ENCODE measurements around the gene BLOC1S1. TPM values are rescaled to one million over a fixed set of nuclear protein-coding genes. Genes with fewer than 3 reads are reported as not detected.
"Not testable (repeated sequence)": the region's sequence is repeated elsewhere in the genome, so short reads cannot be mapped to it uniquely, and the experiment has no call there.

BLOC1S1 gene
- total RNA-seq, 1 experiment from 2014 or later: 83.4 TPM

- Histone ChIP-seq H3K36me3 (ENCODE audit: insufficient read depth, low read length) (peaks cover 64% of the 10 kb centered on the region), H3K79me2 (ENCODE audit: low read length) (peaks cover 20% of the 10 kb centered on the region)
- not testable (repeated sequence) for H2AFZ ChIP-seq (ENCODE audit: low read length); H3K27me3 ChIP-seq (ENCODE audit: low read length); H3K4me3 ChIP-seq (ENCODE audit: low read length); H3K9me2 ChIP-seq (replicated peaks; ENCODE audit: insufficient read depth, low read length); H3K4me2 ChIP-seq (ENCODE audit: low read depth, low read length, poor library complexity, severe bottlenecking); H3K9ac ChIP-seq (ENCODE audit: low read length); H4K20me1 ChIP-seq (ENCODE audit: insufficient read depth, low read depth, low read length); DNase-seq; H3K27ac ChIP-seq (ENCODE audit: low read length); H3K9me3 ChIP-seq (ENCODE audit: low read length); H3K4me1 ChIP-seq (ENCODE audit: low read length)
Measured at GRCh38 chr12:55758575-55758974, 42.7 kb downstream of the BLOC1S1 start.

- Histone ChIP-seq H3K27me3 (ENCODE audit: low read length) (no peaks in the 10 kb centered on the region), H3K9me2 (replicated peaks; ENCODE audit: insufficient read depth, low read length) (no peaks in the 10 kb centered on the region), H3K27ac (ENCODE audit: low read length) (no peak overlapping the region), H3K4me2 (ENCODE audit: low read depth, low read length, poor library complexity, severe bottlenecking) (no peak overlapping the region), H3K9me3 (ENCODE audit: low read length) (no peaks in the 10 kb centered on the region), H2AFZ (ENCODE audit: low read length) (no peak overlapping the region), H3K4me3 (ENCODE audit: low read length) (no peak overlapping the region), H3K36me3 (ENCODE audit: insufficient read depth, low read length) (peaks cover 51% of the 10 kb centered on the region), H4K20me1 (ENCODE audit: insufficient read depth, low read depth, low read length) (no peaks in the 10 kb centered on the region), H3K79me2 (ENCODE audit: low read length) (peaks cover 8% of the 10 kb centered on the region), H3K4me1 (ENCODE audit: low read length) (no peaks in the 10 kb centered on the region), H3K9ac (ENCODE audit: low read length) (no peak overlapping the region)
- DNase-seq: no peak
Measured at GRCh38 chr12:55760663-55761062, 44.8 kb downstream of the BLOC1S1 start.

- DNase-seq: no peak
- H3K79me2 ChIP-seq (ENCODE audit: low read length): peaks cover 8% of the 10 kb centered on the region; the same call in 1 of the 2 replicates
Measured at GRCh38 chr12:55762646-55763045, 46.8 kb downstream of the BLOC1S1 start.

GRCh38 chr12:55765736-55766290 is 50.0 kb downstream of the BLOC1S1 start:
- Histone ChIP-seq H3K9me3 (ENCODE audit: low read length) (no peaks in the 10 kb centered on the region), H2AFZ (ENCODE audit: low read length) (no peak overlapping the region), H3K27me3 (ENCODE audit: low read length) (no peaks in the 10 kb centered on the region), H3K4me3 (ENCODE audit: low read length) (no peak overlapping the region), H3K9me2 (replicated peaks; ENCODE audit: insufficient read depth, low read length) (no peaks in the 10 kb centered on the region), H3K79me2 (ENCODE audit: low read length) (peaks cover 12% of the 10 kb centered on the region; the same call in 1 of the 2 replicates), H4K20me1 (ENCODE audit: insufficient read depth, low read depth, low read length) (no peaks in the 10 kb centered on the region), H3K27ac (ENCODE audit: low read length) (no peak overlapping the region), H3K4me1 (ENCODE audit: low read length) (no peaks in the 10 kb centered on the region), H3K36me3 (ENCODE audit: insufficient read depth, low read length) (peaks cover 31% of the 10 kb centered on the region), H3K9ac (ENCODE audit: low read length) (no peak overlapping the region), H3K4me2 (ENCODE audit: low read depth, low read length, poor library complexity, severe bottlenecking) (no peak overlapping the region)
- DNase-seq: no peak

More at GRCh38 chr12:55762646-55763045, 46.8 kb downstream of the BLOC1S1 start:
- Histone ChIP-seq H4K20me1 (ENCODE audit: insufficient read depth, low read depth, low read length) (no peaks in the 10 kb centered on the region), H3K9me2 (replicated peaks; ENCODE audit: insufficient read depth, low read length) (no peaks in the 10 kb centered on the region), H3K27ac (ENCODE audit: low read length) (no peak overlapping the region), H3K4me3 (ENCODE audit: low read length) (no peak overlapping the region), H3K36me3 (ENCODE audit: insufficient read depth, low read length) (peaks cover 43% of the 10 kb centered on the region), H3K4me1 (ENCODE audit: low read length) (no peaks in the 10 kb centered on the region), H2AFZ (ENCODE audit: low read length) (no peak overlapping the region), H3K9me3 (ENCODE audit: low read length) (no peaks in the 10 kb centered on the region), H3K4me2 (ENCODE audit: low read depth, low read length, poor library complexity, severe bottlenecking) (no peak overlapping the region), H3K27me3 (ENCODE audit: low read length) (no peaks in the 10 kb centered on the region), H3K9ac (ENCODE audit: low read length) (no peak overlapping the region)

GRCh38 chr12:55767156-55767555 is 51.3 kb downstream of the BLOC1S1 start:
- H3K4me2 ChIP-seq (ENCODE audit: low read depth, low read length, poor library complexity, severe bottlenecking): no peak overlapping the region
- H3K27ac ChIP-seq (ENCODE audit: low read length): no peak overlapping the region
- H2AFZ ChIP-seq (ENCODE audit: low read length): no peak overlapping the region
- peaks cover 14% of the 10 kb centered on the region; the same call in 1 of the 2 replicates for H3K79me2 ChIP-seq (ENCODE audit: low read length)
- no peaks in the 10 kb centered on the region for H3K9me2 ChIP-seq (replicated peaks; ENCODE audit: insufficient read depth, low read length)
- no peaks in the 10 kb centered on the region for H4K20me1 ChIP-seq (ENCODE audit: insufficient read depth, low read depth, low read length)
- H3K27me3 ChIP-seq (ENCODE audit: low read length): no peaks in the 10 kb centered on the region
- H3K9ac ChIP-seq (ENCODE audit: low read length): no peak overlapping the region
- no peaks in the 10 kb centered on the region for H3K4me1 ChIP-seq (ENCODE audit: low read length)
- no peaks in the 10 kb centered on the region for H3K9me3 ChIP-seq (ENCODE audit: low read length)
- no peak for DNase-seq
- H3K36me3 ChIP-seq (ENCODE audit: insufficient read depth, low read length): peaks cover 33% of the 10 kb centered on the region
- no peak overlapping the region for H3K4me3 ChIP-seq (ENCODE audit: low read length)

Small RNA genes lying within 50 kb of the gene (small RNA-seq; reads per million reads assigned to genes)
- gene AC009779.1 (not detected), gene RF00017 (not detected)

Other genes with a start within 250 kb of the BLOC1S1 start
- gene OR6C70, start 245.9 kb upstream of the BLOC1S1 start, total RNA-seq (2014; rRNA removed; shearing (Covaris generic); ENCODE audit: low replicate concordance): not detected in 2 replicates
- not detected in 2 replicates for gene OR6C68, start 223.7 kb upstream of the BLOC1S1 start, total RNA-seq (2014; rRNA removed; shearing (Covaris generic); ENCODE audit: low replicate concordance)
- not detected in 2 replicates for gene OR6C4, start 166.4 kb upstream of the BLOC1S1 start, total RNA-seq (2014; rRNA removed; shearing (Covaris generic); ENCODE audit: low replicate concordance)
- gene OR2AP1, start 143.6 kb upstream of the BLOC1S1 start, total RNA-seq (2014; rRNA removed; shearing (Covaris generic); ENCODE audit: low replicate concordance): not detected in 2 replicates
- not detected in 2 replicates for gene OR10P1, start 79.2 kb upstream of the BLOC1S1 start, total RNA-seq (2014; rRNA removed; shearing (Covaris generic); ENCODE audit: low replicate concordance)
- 0.78 and 2.6 TPM in 2 replicates for gene ITGA7, start 8.1 kb upstream of the BLOC1S1 start, total RNA-seq (2014; rRNA removed; shearing (Covaris generic); ENCODE audit: low replicate concordance)
- 12.4 and 12.8 TPM in 2 replicates for gene RDH5, start 4.3 kb downstream of the BLOC1S1 start, total RNA-seq (2014; rRNA removed; shearing (Covaris generic); ENCODE audit: low replicate concordance)
- 150 and 266 TPM in 2 replicates for gene CD63, start 13.0 kb downstream of the BLOC1S1 start, total RNA-seq (2014; rRNA removed; shearing (Covaris generic); ENCODE audit: low replicate concordance)
- 2.9 and 7.8 TPM in 2 replicates for gene GDF11, start 27.1 kb downstream of the BLOC1S1 start, total RNA-seq (2014; rRNA removed; shearing (Covaris generic); ENCODE audit: low replicate concordance)
- 64.9 and 100 TPM in 2 replicates for gene SARNP, start 101.7 kb downstream of the BLOC1S1 start, total RNA-seq (2014; rRNA removed; shearing (Covaris generic); ENCODE audit: low replicate concordance)
- 32.6 and 37.4 TPM in 2 replicates for gene ORMDL2, start 102.0 kb downstream of the BLOC1S1 start, total RNA-seq (2014; rRNA removed; shearing (Covaris generic); ENCODE audit: low replicate concordance)
- gene DNAJC14, start 113.5 kb downstream of the BLOC1S1 start, total RNA-seq (2014; rRNA removed; shearing (Covaris generic); ENCODE audit: low replicate concordance): 28.6 and 36.9 TPM in 2 replicates
- gene MMP19, start 126.9 kb downstream of the BLOC1S1 start, total RNA-seq (2014; rRNA removed; shearing (Covaris generic); ENCODE audit: low replicate concordance): 0.11 TPM in 1 of 2 replicates, not detected in the other
- gene PYM1, start 211.8 kb downstream of the BLOC1S1 start, total RNA-seq (2014; rRNA removed; shearing (Covaris generic); ENCODE audit: low replicate concordance): 58.9 and 63.8 TPM in 2 replicates
- gene DGKA, start 215.1 kb downstream of the BLOC1S1 start, total RNA-seq (2014; rRNA removed; shearing (Covaris generic); ENCODE audit: low replicate concordance): 70.4 and 88.5 TPM in 2 replicates
- gene PMEL, start 250.0 kb downstream of the BLOC1S1 start, total RNA-seq (2014; rRNA removed; shearing (Covaris generic); ENCODE audit: low replicate concordance): 8.8 and 9.7 TPM in 2 replicates